HFF-Myc (cell line): ENCODE data around the gene TIMM23.

Experiments used
- DNase-seq: peaks from one replicate; pipeline ENCODE4 v3.0.0-alpha.2; 2011; ENCODE audit warnings: low read depth; ENCODE audit errors: extremely low read depth
- H3K4me3 ChIP-seq: replicated peaks from 2 replicates; pipeline ENCODE4 v1.5.1; 2011; ENCODE audit warnings: low read depth, mild to moderate bottlenecking, control low read depth, low read length
- CTCF ChIP-seq: IDR thresholded peaks from 2 replicates; pipeline ENCODE4 v1.5.1; 2012; ENCODE audit warnings: mild to moderate bottlenecking, low read depth, low read length, control low read depth; ENCODE audit errors: missing control alignments

TIMM23 gene

GRCh38 chr10:46050941-46051623 lies 78.8 kb downstream of the TIMM23 start:
- peak; percentile 2 for DNase-seq
- H3K4me3 ChIP-seq = no peak overlapping the region
- TF ChIP-seq CTCF = no peak

GRCh38 chr10:46052057-46052790 lies 79.9 kb downstream of the TIMM23 start:
- no peak overlapping the region for H3K4me3 ChIP-seq
- TF ChIP-seq CTCF = no peak
- DNase-seq = no peak

GRCh38 chr10:46052791-46053375 lies 80.6 kb downstream of the TIMM23 start:
- TF ChIP-seq CTCF = no peak
- no peak for DNase-seq
- no peak overlapping the region for H3K4me3 ChIP-seq
